GM18519 (cell line): ENCODE data around the gene VKORC1L1.
"Not testable (repeated sequence)": the region's sequence is repeated elsewhere in the genome, so short reads cannot be mapped to it uniquely, and the experiment has no call there.

Experiments
- ATAC-seq: cut with Tn5 transposase; IDR thresholded peaks from one replicate; pipeline ENCODE4 v1.9.1; 2021; ENCODE audit warnings: mild to moderate bottlenecking, moderate library complexity; ENCODE audit not compliant: unreplicated experiment, low FRiP score

The VKORC1L1 gene

GRCh38 chr7:65880242-65880641 lies 7.4 kb downstream of the VKORC1L1 start:
- ATAC-seq = not testable (repeated sequence)

- ATAC-seq = not testable (repeated sequence)
Observed at GRCh38 chr7:65884983-65885382, 12.1 kb downstream of the VKORC1L1 start.

GRCh38 chr7:65885533-65885932 lies 12.7 kb downstream of the VKORC1L1 start:
- ATAC-seq = not testable (repeated sequence)

GRCh38 chr7:65888434-65889156 lies 15.7 kb downstream of the VKORC1L1 start:
- not testable (repeated sequence) for ATAC-seq

- not testable (repeated sequence) for ATAC-seq
Observed at GRCh38 chr7:65889722-65890121, 16.8 kb downstream of the VKORC1L1 start.

- ATAC-seq = no peak
Observed at GRCh38 chr7:65892161-65892560, 19.3 kb downstream of the VKORC1L1 start.

- ATAC-seq = no peak
Observed at GRCh38 chr7:65892835-65893234, 20.0 kb downstream of the VKORC1L1 start.

- no peak for ATAC-seq
Observed at GRCh38 chr7:65896279-65896870, 23.5 kb downstream of the VKORC1L1 start.

- ATAC-seq = not testable (repeated sequence)
Observed at GRCh38 chr7:65897289-65897688, 24.4 kb downstream of the VKORC1L1 start.

- peak; percentile 53 for ATAC-seq
Observed at GRCh38 chr7:65898677-65899447, 26.0 kb downstream of the VKORC1L1 start.

GRCh38 chr7:65902306-65902705 lies 29.4 kb downstream of the VKORC1L1 start:
- ATAC-seq = no peak

- no peak for ATAC-seq
Observed at GRCh38 chr7:65907501-65908198, 34.8 kb downstream of the VKORC1L1 start.

GRCh38 chr7:65910237-65910636 lies 37.4 kb downstream of the VKORC1L1 start:
- no peak for ATAC-seq

GRCh38 chr7:65912237-65912636 lies 39.4 kb downstream of the VKORC1L1 start:
- no peak for ATAC-seq

- ATAC-seq = no peak
Observed at GRCh38 chr7:65915921-65916657, 43.2 kb downstream of the VKORC1L1 start.

- no peak for ATAC-seq
Observed at GRCh38 chr7:65923316-65923715, 50.4 kb downstream of the VKORC1L1 start.

GRCh38 chr7:65924193-65924592 lies 51.3 kb downstream of the VKORC1L1 start:
- no peak for ATAC-seq

- ATAC-seq = no peak
Observed at GRCh38 chr7:65925040-65925439, 52.2 kb downstream of the VKORC1L1 start.

GRCh38 chr7:65926588-65926987 lies 53.7 kb downstream of the VKORC1L1 start:
- ATAC-seq = no peak
